Thoracic aorta (tissue), 2 donors: ENCODE results near the gene ADGRB3. TPM values are rescaled to one million over a fixed set of nuclear protein-coding genes. Genes with fewer than 3 reads are reported as not detected.
"Not testable (repeated sequence)": the region's sequence is repeated elsewhere in the genome, so short reads cannot be mapped to it uniquely, and the experiment has no call there.

Experiments used
- ATAC-seq: fragments of 150-250 bp; one replicate; pipeline ENCODE4 v1.8.0; 2017; ENCODE audit warnings: low read depth; ENCODE audit not compliant: insufficient number of reproducible peaks, low FRiP score
- DNase-seq: peaks from one replicate; pipeline ENCODE4 v3.0.0-alpha.2; 2020; ENCODE audit warnings: low spot score
- H3K27ac ChIP-seq, 2 donors: fragments of 200-600 bp; sonication (generic); 1 replicate in 1 of 2; 2 replicates in 1 of 2; pipeline ENCODE4 v1.5.1; 2016; ENCODE audit warnings: mild to moderate bottlenecking in 2 of 2, moderate library complexity in 2 of 2
- H3K27me3 ChIP-seq: fragments of 200-600 bp; sonication (generic); replicated peaks from 2 replicates; pipeline ENCODE4 v1.6.0; 2016; ENCODE audit warnings: mild to moderate bottlenecking; ENCODE audit not compliant: insufficient read depth
- H3K36me3 ChIP-seq: fragments of 200-600 bp; sonication (generic); one replicate; pipeline ENCODE4 v1.5.1; 2016
- H3K4me1 ChIP-seq, 2 donors: fragments of 200-600 bp; sonication (generic); 1 replicate in 1 of 2; 2 replicates in 1 of 2; pipeline versions ENCODE4 v1.5.1 to v1.6.0; 2016; ENCODE audit warnings: low read depth in 2 of 2, mild to moderate bottlenecking in 1 of 2; ENCODE audit not compliant: control insufficient read depth in 1 of 2
- H3K4me3 ChIP-seq: fragments of 200-600 bp; sonication (generic); 2 replicates; pipeline ENCODE4 v1.5.1; 2016; ENCODE audit warnings: mild to moderate bottlenecking
- H3K9me3 ChIP-seq: fragments of 200-600 bp; sonication (generic); 2 replicates; pipeline ENCODE4 v1.5.1; 2016
- CTCF ChIP-seq: fragments of 200-600 bp; sonication (generic); IDR thresholded peaks from one replicate; pipeline ENCODE4 v1.5.1; 2019; ENCODE audit warnings: antibody characterized with exemption
- total RNA-seq, 2 donors: library from RNA; depleted of rRNA; stranded (reverse); fragments of >200 nt; gene quantifications; one replicate each; pipeline versions ENCODE4 v1.1.0 to v1.2.3, GENCODE V29; 2016

ADGRB3 gene
- total RNA-seq, 2 donors from 2014 or later: 2.4 to 10.1 TPM

- no peak for ATAC-seq
- H3K36me3 ChIP-seq: no peaks in the 10 kb centered on the region
- no peaks in the 10 kb centered on the region for H3K9me3 ChIP-seq
- no peaks in the 10 kb centered on the region for H3K4me1 ChIP-seq
- TF ChIP-seq CTCF: no peak
- H3K27me3 ChIP-seq: no peaks in the 10 kb centered on the region
- H3K4me3 ChIP-seq: no peak overlapping the region
- DNase-seq: no peak
- H3K27ac ChIP-seq: no peak overlapping the region
Observed at GRCh38 chr6:69102416-69102815, 467.3 kb downstream of the ADGRB3 start.

- no peak for DNase-seq
- H3K4me3 ChIP-seq: no peak overlapping the region
Observed at GRCh38 chr6:69105288-69105687, 470.2 kb downstream of the ADGRB3 start.

GRCh38 chr6:69106511-69106910 lies 471.4 kb downstream of the ADGRB3 start:
- H3K9me3 ChIP-seq: no peaks in the 10 kb centered on the region
- no peaks in the 10 kb centered on the region for H3K27me3 ChIP-seq
- TF ChIP-seq CTCF: no peak
- ATAC-seq (no peak), DNase-seq (no peak)
- no peaks in the 10 kb centered on the region for H3K36me3 ChIP-seq
- no peak overlapping the region for H3K27ac ChIP-seq
- H3K4me1 ChIP-seq: no peaks in the 10 kb centered on the region
- no peak overlapping the region for H3K4me3 ChIP-seq

More at GRCh38 chr6:69105288-69105687, 470.2 kb downstream of the ADGRB3 start:
- no peak for ATAC-seq
- TF ChIP-seq CTCF: no peak
- no peak overlapping the region for H3K27ac ChIP-seq
- no peaks in the 10 kb centered on the region for H3K27me3 ChIP-seq
- H3K36me3 ChIP-seq: no peaks in the 10 kb centered on the region
- H3K9me3 ChIP-seq: no peaks in the 10 kb centered on the region
- no peaks in the 10 kb centered on the region for H3K4me1 ChIP-seq

GRCh38 chr6:69111301-69111700 lies 476.2 kb downstream of the ADGRB3 start:
- TF ChIP-seq CTCF: no peak
- no peaks in the 10 kb centered on the region for H3K36me3 ChIP-seq
- H3K27ac ChIP-seq: no peak overlapping the region
- DNase-seq (no peak), ATAC-seq (no peak)
- H3K27me3 ChIP-seq: no peaks in the 10 kb centered on the region
- H3K4me3 ChIP-seq: no peak overlapping the region
- H3K4me1 ChIP-seq: no peaks in the 10 kb centered on the region
- H3K9me3 ChIP-seq: no peaks in the 10 kb centered on the region

GRCh38 chr6:69116658-69117057 lies 481.6 kb downstream of the ADGRB3 start:
- no peaks in the 10 kb centered on the region for H3K27me3 ChIP-seq
- no peak for TF ChIP-seq CTCF
- no peak for DNase-seq
- H3K27ac ChIP-seq: no peak overlapping the region
- ATAC-seq: no peak
- H3K4me3 ChIP-seq: no peak overlapping the region
- no peaks in the 10 kb centered on the region for H3K4me1 ChIP-seq
- no peaks in the 10 kb centered on the region for H3K9me3 ChIP-seq
- H3K36me3 ChIP-seq: no peaks in the 10 kb centered on the region

GRCh38 chr6:69121461-69122406 lies 486.7 kb downstream of the ADGRB3 start:
- not testable (repeated sequence) for H3K4me3 ChIP-seq, H3K4me1 ChIP-seq, H3K27me3 ChIP-seq, H3K9me3 ChIP-seq, H3K36me3 ChIP-seq, ATAC-seq, H3K27ac ChIP-seq, DNase-seq
